ENCODE data around the gene ZNF750.
A peak's percentile ranks its signal among the peaks of the same experiment; 100 is the strongest.

ZNF750 gene

DNA sequence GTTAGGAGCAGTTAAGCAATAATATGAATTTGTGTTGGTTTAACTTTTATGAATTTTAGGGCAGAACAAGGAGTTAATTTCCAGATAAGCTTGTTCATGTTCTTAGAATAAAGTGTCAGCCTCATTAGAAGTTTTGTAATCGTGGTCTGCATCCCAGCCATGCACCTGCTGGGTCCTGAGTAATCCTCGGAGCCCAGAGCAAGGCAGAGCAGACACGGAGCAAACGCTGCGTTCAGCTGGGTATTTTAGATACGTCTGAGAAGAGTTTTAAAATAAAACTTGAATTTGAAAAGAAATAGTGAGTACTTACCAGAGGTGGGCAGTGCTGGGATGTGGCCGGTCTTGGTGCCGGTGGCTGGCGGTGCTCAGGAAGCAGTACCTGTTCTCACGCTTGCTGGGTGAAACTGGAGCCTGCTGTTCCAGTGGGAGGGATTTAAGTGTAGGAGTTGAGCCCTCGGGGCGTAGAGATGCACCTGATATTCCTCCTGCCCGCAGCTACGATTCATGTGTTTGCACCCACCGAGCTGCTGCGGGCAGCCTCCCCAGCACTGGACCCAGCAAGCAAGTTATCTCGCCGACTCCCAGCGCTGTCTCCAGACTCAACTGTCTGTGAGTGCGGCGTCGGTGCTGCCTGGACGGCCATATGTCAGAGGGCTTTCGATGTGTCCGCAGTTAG is at the start of gene ZNF750:
ZNF750 (minus strand) TSS at position 406 of the 676 bp plus-strand sequence. CDS start 7,568 bp downstream, outside the sequence.
- peak within 1 kb of the TSS; percentile 70 for H3K4me3 ChIP-seq (ENCODE audit: low read length)
- DNase-seq (ENCODE audit: low read depth) = peak; percentile 82
- no peak for TF ChIP-seq CTCF (IDR thresholded peaks at IDR 0.05; ENCODE audit: insufficient read depth, low read depth, low read length, missing control alignments)

DNA sequence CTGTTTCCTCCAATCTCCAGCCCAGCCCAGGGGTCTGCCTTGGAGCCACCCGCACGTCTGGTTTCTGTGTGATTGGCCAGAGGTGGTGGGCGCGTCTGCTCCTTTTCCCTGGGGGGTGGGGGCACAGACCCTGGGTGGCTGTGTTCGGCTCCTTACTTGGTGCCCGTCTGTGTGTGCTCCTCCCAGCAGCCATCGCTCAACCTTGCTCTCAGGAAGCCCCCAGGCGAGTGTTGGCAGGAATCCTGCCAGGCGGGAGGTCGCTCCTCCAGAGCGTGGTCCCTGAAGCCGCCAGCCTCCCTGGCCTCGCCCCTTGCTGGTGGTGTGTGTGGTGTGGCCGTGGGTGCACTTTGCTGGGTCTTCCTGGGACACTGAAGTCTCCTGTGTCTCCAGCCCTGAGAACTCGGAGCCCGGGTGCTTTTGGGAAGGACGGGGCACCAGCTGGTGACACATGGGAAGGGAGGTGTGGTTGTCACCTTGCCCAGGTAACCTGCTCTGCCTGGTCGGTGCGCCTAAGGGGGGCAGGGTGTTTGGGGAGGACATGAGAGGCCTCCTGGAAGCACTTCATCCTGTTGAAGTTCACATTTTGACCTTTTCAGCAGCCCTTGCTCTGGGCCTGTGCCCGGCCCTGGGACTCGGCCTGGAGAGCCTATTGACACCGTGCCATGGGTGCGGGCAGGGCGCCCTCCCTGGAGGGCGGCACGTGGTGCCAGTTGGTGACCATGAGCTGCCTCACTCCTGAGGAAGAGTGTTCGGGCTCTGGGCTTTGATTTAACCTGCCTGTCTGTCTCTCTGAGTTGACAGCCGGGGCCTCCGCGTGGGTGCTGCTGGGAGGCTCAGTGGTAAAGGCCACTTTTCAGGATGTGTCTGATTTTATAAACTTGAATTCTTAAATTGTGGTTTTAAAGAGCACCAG is 49.0 kb upstream of the ZNF750 start:
- no peak overlapping the region for H3K4me3 ChIP-seq (ENCODE audit: low read length)
- no peak for TF ChIP-seq CTCF (IDR thresholded peaks at IDR 0.05; ENCODE audit: insufficient read depth, low read depth, low read length, missing control alignments)
- DNase-seq (ENCODE audit: low read depth) = peak; percentile 29

DNA sequence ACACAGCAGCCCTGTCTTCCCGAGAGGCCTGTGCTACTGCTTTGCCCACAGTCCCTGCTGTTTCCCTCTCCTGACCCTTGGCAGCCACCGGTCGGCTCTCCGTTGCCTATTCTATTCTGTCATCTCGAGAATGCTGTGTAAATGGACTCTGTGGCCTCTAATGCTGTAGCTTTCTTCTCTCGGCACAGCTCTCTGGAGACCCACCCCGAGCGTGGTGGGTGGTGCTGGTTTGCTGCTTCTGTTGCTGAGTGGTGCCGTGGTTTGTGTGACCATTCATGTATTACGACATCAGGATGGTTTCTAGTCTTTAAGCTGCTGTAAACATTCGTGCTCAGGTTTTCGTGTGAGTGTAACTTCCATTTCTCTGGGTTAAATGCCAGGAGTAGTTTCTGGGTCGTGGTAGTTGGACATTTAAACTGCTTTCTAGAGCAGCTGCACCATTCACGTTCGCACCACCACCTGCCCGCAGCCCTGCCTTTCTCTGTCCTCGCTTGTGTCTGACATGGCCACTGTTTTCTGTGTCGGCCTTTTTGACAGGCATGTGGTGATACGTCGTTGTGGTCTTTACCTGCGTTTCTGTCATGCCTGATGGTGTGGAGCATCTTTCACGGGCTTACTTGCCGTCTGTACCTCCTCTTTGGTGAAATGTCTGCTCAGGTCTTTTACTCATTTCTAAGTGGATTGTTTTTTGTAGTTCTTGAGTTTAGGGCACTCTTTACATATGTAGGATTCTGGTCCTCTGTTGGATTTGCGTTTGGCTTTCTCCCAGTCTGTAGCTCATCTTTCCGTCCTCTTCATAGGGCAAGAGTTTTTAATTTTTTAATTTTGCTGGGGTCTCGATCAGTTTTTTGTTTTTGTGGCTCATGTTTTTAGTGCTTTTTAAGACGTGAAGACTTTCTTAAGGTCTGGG is 47.7 kb upstream of the ZNF750 start:
- H3K4me3 ChIP-seq (ENCODE audit: low read length) = no peak overlapping the region
- no peak for DNase-seq (ENCODE audit: low read depth)
- TF ChIP-seq CTCF (IDR thresholded peaks at IDR 0.05; ENCODE audit: insufficient read depth, low read depth, low read length, missing control alignments) = no peak

DNA sequence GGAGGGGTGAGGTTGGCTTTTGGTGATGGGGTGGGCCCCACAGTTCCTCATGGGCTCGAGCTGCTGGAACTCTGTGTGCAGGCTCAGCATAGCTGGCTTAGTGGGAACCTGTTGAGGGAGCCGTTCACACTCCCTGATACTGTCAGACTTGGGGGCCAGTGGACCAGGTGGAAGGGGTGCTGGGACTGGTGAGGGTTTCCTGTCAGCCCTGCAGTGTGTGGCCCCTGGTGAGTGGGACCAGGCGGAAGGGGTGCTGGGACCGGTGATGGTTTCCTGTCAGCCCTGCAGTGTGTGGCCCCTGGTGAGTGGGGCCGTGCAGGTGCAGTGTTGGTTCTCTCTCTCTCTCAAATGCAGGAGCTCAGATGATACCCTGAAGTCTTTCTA is 45.1 kb upstream of the ZNF750 start:
- DNase-seq (ENCODE audit: low read depth) = no peak

DNA sequence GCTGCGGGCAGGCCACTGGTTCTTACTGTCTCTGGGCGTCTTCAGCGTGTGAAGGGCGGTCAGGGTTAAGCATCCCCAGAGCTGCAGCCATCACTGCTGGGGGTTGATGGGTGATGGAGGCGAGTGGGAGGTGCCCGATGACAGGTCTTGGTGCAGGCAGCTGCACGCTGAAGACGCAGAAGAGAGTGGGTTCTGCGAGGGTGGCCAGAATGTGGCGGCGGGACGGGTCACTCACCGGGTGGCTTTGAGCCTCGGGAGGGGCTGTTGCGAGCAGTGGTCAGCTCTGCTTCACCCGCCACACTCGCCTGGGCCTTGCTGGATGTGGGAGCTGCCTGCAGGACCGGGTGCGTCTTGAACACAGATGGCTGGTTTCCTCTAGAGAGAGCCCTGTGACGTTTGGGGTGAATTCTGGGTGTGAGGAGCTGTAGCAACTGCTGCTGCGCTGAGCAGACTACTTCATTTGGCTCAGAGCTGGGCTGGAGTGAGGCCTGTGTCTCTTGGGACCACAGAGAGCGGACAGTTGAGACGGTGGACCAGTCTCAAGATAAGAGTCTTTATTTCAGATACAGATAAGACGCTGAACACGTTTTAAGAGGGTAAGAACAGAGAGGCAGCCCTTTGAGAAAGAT is 44.6 kb upstream of the ZNF750 start:
- H3K4me3 ChIP-seq (ENCODE audit: low read length) = no peak overlapping the region
- DNase-seq (ENCODE audit: low read depth) = no peak
- TF ChIP-seq CTCF (IDR thresholded peaks at IDR 0.05; ENCODE audit: insufficient read depth, low read depth, low read length, missing control alignments) = no peak

More for the DNA sequence above, 45.1 kb upstream of the ZNF750 start:
- no peak for TF ChIP-seq CTCF (IDR thresholded peaks at IDR 0.05; ENCODE audit: insufficient read depth, low read depth, low read length, missing control alignments)
- no peak overlapping the region for H3K4me3 ChIP-seq (ENCODE audit: low read length)

DNA sequence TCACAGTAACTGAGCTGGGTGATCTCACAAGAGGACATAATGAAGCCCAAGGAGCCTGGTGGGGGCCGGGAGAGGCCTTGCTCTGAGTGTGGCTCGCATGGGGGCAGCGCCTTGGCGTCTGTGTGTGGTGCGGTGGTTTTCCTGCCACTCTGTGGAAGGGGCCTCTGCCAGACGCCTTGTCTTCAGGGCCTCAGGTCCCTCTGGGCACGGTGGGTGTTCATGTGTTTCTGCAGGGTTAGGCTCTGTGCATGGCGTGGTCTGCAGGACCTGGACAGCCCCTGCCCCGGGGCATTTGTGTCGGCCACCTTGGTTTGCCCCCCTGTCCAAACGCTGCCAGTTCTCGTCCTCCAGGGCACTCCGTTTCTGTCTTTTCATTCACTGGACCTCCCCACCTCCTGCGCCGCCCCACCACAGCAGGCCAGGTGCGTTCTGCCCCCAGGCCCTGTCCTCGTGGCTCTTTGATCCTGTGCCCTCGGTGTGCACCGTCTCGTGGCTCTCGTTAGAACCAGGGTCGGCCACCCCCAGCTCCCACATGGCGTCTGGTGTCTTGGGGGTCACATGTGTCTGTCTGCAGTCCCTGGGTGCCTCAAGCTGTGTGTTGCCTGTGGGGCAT is 43.7 kb upstream of the ZNF750 start:
- TF ChIP-seq CTCF (IDR thresholded peaks at IDR 0.05; ENCODE audit: insufficient read depth, low read depth, low read length, missing control alignments) = no peak
- no peak overlapping the region for H3K4me3 ChIP-seq (ENCODE audit: low read length)
- DNase-seq (ENCODE audit: low read depth) = no peak
